BJ (cell line): ENCODE results near the gene CDK12. TPM values are rescaled to one million over a fixed set of nuclear protein-coding genes. Genes with fewer than 3 reads are reported as not detected.
"Not testable (repeated sequence)": the region's sequence is repeated elsewhere in the genome, so short reads cannot be mapped to it uniquely, and the experiment has no call there.

Experiments used
- CTCF ChIA-PET: fragments of 350-600 bp; formaldehyde crosslinking; extraction: SDS; loops from one replicate; lab custom pipeline; 2021; ENCODE audit warnings: antibody characterized with exemption, inconsistent platforms; lab: Yijun Ruan, JAX
- POLR2A ChIA-PET: fragments of 300-600 bp; sonication (Branson Sonifier 250); formaldehyde crosslinking; extraction: SDS; loops from one replicate; lab custom pipeline; 2021; ENCODE audit warnings: antibody characterized with exemption; lab: Charles Lee
- DNase-seq: peaks from one replicate; pipeline ENCODE4 v3.0.0-alpha.2; 2011; ENCODE audit warnings: low read depth
- H3K27me3 ChIP-seq: 2 replicates; pipeline ENCODE4 v1.6.0; 2011; ENCODE audit warnings: low read length; ENCODE audit not compliant: control insufficient read depth, insufficient read depth
- H3K36me3 ChIP-seq: 2 replicates; pipeline ENCODE4 v1.5.1; 2011; ENCODE audit warnings: low read length; ENCODE audit not compliant: control insufficient read depth, insufficient read depth
- H3K4me3 ChIP-seq: 2 replicates; pipeline ENCODE4 v1.5.1; 2011; ENCODE audit warnings: low read depth, mild to moderate bottlenecking, control low read depth, low read length
- polyA plus RNA-seq: library from polyadenylated mRNA; depleted of rRNA; stranded (reverse); fragments of >200 nt; gene quantifications from 2 replicates; pipeline ENCODE4 v1.2.3, GENCODE V29; 2011
- TF ChIP-seq, protein P1 (sequence below): IDR thresholded peaks from 2 replicates; pipeline ENCODE4 v1.5.1; 2011; ENCODE audit warnings: low read depth, mild to moderate bottlenecking, control low read depth, inconsistent platforms, low read length, moderate library complexity; ENCODE audit not compliant: insufficient read depth

CDK12 gene
- polyA plus RNA-seq, 1 experiment, result 16.6 TPM

DNA sequence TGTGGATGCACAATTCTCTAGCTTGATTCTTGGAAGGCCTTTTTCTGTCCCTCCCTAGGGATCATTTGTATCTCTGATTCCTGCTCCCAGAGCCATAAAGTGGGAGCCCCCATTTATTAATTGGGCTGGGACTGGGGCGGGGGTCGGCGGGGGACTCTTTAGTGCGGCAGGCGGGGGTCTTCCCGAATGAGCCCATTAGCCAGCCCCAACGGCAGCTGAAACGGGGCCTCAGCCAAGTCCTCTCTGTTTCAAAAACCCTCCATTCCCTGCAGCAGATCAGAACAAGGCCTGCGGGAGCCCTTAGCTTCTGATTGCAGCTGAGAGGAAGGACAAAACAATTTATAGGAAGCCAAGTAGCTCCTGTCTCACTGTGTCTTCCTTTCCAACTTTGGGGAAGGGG is 79.3 kb downstream of the CDK12 start:
- Histone ChIP-seq H3K36me3 (no peaks in the 10 kb centered on the region; the same call in 1 of the 2 replicates), H3K27me3 (no peaks in the 10 kb centered on the region), H3K4me3 (no peak overlapping the region)
- CTCF ChIA-PET, result interaction anchor here (0.7 to 6.4 kb wide), 5 partner anchors 7 to 81 kb away, joined by 3 to 39 read pairs (median 4); no protein-coding TSS in a partner anchor
- POLR2A ChIA-PET, result interaction anchor here (0.6 kb wide), 1 partner anchor 205 kb away, joined by 12 read pairs; no protein-coding TSS in a partner anchor
- DNase-seq, result no peak
- TF ChIP-seq, protein P1, sequence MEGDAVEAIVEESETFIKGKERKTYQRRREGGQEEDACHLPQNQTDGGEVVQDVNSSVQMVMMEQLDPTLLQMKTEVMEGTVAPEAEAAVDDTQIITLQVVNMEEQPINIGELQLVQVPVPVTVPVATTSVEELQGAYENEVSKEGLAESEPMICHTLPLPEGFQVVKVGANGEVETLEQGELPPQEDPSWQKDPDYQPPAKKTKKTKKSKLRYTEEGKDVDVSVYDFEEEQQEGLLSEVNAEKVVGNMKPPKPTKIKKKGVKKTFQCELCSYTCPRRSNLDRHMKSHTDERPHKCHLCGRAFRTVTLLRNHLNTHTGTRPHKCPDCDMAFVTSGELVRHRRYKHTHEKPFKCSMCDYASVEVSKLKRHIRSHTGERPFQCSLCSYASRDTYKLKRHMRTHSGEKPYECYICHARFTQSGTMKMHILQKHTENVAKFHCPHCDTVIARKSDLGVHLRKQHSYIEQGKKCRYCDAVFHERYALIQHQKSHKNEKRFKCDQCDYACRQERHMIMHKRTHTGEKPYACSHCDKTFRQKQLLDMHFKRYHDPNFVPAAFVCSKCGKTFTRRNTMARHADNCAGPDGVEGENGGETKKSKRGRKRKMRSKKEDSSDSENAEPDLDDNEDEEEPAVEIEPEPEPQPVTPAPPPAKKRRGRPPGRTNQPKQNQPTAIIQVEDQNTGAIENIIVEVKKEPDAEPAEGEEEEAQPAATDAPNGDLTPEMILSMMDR, result no peak

DNA sequence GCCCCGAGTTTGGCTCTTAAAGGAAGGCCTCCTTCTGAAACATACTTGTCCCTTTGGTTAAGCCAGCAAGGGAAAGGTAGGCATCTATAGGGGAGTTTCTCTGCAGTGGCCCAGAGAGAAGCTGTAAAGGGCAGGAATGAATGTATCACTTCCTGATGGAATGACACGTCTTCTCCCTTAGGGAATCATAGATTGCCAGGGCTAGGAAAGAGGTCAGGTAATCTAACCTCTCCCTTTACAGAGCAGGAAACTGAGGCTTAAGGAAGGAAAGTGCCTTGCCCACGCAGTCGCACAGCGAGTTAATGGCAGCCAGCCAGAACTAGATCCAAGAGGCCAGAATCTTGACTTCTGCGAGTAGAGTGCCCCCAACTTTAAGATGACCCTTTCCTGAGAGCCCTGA is 80.4 kb downstream of the CDK12 start:
- no peak overlapping the region for H3K4me3 ChIP-seq
- TF ChIP-seq, protein P1, result no peak
- ChIA-PET CTCF (interaction anchor here (0.9 to 1.3 kb wide), 4 partner anchors 16 to 94 kb away, joined by 3 to 6 read pairs (median 4); no protein-coding TSS in a partner anchor), POLR2A (no interaction called here)
- no peak for DNase-seq
- H3K27me3 ChIP-seq, result no peaks in the 10 kb centered on the region
- peaks cover 2% of the 10 kb centered on the region for H3K36me3 ChIP-seq

DNA sequence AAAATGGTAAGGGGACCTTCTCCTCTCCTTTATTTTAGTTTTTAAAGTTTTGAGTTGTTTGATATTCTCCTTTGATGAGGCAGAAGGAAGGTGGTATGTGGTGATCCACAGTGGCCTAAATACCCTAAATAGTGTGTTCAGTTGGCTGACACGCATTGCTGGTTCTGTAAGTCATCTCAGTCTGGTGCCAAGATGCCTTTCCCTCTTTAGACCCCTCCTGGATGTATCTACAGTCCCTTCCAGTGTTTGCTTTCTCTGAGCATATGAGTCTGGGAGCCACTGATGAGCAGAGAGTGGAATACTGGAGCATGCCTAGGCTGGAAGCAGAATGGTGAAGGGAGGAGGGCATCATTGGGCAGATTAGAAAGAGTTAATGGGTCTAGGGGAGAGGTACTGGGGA is 81.9 kb downstream of the CDK12 start:
- TF ChIP-seq, protein P1, result no peak
- Histone ChIP-seq H3K27me3 (no peaks in the 10 kb centered on the region), H3K36me3 (peaks cover 2% of the 10 kb centered on the region), H3K4me3 (no peak overlapping the region)
- DNase-seq, result no peak
- CTCF ChIA-PET, result interaction anchor here (13.0 kb wide), 1 partner anchor 78 kb away, joined by 193 read pairs; no protein-coding TSS in a partner anchor
- POLR2A ChIA-PET, result no interaction called here

DNA sequence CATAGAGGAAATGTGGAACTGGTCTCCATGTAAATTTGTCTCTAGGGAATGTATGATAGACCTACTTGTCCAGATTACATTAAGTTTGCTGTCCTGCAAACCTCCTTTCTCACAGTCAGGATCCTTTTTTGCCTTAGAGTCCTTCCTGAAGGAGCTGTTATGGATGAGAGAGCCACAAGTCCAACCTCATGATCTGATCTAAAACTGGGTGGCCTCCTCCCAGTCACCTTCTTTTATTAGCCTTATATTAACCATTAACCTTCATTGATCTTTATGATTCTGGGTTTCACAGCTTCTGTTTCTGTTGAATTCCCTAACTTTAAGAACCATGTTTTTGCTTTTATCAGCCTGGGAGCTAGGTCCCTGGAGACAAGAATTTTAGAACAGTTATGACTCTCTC is 82.4 kb downstream of the CDK12 start:
- H3K27me3 ChIP-seq, result no peaks in the 10 kb centered on the region
- ChIA-PET POLR2A (no interaction called here), CTCF (interaction anchor here (13.0 kb wide), 1 partner anchor 78 kb away, joined by 193 read pairs; no protein-coding TSS in a partner anchor)
- no peak for DNase-seq
- H3K4me3 ChIP-seq, result no peak overlapping the region
- peaks cover 3% of the 10 kb centered on the region for H3K36me3 ChIP-seq
- TF ChIP-seq, protein P1, result no peak

DNA sequence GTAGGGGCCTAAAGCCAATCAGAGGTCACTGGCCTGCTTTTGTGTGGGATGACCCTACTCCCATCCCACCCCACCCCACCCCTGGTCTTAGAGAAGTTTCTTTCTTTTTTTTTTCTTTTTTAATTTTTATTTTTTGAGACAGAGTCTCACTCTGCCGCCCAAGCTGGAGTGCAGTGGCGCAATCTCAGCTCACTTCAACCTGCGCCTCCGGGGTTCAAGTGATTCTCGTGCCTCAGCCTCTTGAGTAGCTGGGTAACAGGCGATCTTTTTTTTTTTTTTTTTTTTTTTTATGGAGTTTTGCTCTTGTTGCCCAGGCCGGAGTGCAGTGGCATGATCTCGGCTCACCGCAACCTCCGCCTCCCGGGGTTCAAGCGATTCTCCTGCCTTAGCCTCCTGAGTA is 83.1 kb downstream of the CDK12 start:
- H3K4me3 ChIP-seq, H3K36me3 ChIP-seq, DNase-seq, POLR2A ChIA-PET, H3K27me3 ChIP-seq: not testable (repeated sequence)
- CTCF ChIA-PET, result interaction anchor here (0.9 to 13.0 kb wide), 2 partner anchors 29 to 77 kb away, joined by 3 to 193 read pairs; no protein-coding TSS in a partner anchor
